AG09319 (cell line): Measurements from ENCODE around the gene EPB41L3.

Experiments used
- DNase-seq: peaks from one replicate; pipeline ENCODE4 v3.0.0-alpha.2; 2010; ENCODE audit warnings: low read depth; ENCODE audit errors: extremely low read depth
- TF ChIP-seq, protein P1 (sequence below): IDR thresholded peaks from 2 replicates; pipeline ENCODE4 v1.5.1; 2011; ENCODE audit warnings: low read depth, mild to moderate bottlenecking, inconsistent platforms, low read length, moderate library complexity

EPB41L3 gene

DNA sequence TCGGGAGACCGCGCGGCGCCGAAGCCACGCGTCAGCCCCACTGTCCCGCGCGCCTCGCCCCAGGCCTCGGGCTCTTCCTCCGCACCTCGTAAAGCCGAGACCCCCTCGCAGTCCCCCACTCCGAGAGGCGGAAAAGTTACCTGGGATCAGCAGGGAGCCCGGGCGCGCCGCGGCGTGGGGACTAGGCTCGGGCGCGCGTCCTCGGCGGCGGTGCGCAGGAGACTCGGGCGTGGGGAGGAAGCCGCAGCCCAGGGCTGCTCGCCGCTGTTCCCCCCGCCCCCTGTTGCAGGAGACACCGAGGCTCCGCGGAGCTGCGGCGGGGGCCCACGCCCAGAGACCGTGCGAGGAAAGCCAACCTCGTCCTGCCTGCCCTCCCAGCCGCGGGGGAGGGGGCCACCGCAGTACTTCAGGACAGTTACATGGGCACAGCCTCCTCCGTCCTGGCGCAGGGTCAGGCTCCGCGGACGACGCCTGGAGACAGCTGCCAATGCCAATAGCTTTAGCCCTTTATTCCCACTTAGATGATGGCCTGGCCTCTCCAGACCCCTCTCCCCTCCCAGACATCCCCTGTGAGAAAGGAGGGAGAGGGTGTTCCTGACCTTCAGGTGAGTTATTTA, at the start of gene EPB41L3:
Gene EPB41L3 (minus strand): TSS at position 225 of the 617 bp plus-strand sequence. CDS start 54,814 bp downstream, outside the sequence.
- TF ChIP-seq, protein P1, sequence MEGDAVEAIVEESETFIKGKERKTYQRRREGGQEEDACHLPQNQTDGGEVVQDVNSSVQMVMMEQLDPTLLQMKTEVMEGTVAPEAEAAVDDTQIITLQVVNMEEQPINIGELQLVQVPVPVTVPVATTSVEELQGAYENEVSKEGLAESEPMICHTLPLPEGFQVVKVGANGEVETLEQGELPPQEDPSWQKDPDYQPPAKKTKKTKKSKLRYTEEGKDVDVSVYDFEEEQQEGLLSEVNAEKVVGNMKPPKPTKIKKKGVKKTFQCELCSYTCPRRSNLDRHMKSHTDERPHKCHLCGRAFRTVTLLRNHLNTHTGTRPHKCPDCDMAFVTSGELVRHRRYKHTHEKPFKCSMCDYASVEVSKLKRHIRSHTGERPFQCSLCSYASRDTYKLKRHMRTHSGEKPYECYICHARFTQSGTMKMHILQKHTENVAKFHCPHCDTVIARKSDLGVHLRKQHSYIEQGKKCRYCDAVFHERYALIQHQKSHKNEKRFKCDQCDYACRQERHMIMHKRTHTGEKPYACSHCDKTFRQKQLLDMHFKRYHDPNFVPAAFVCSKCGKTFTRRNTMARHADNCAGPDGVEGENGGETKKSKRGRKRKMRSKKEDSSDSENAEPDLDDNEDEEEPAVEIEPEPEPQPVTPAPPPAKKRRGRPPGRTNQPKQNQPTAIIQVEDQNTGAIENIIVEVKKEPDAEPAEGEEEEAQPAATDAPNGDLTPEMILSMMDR = no peak
- DNase-seq = no peak

DNA sequence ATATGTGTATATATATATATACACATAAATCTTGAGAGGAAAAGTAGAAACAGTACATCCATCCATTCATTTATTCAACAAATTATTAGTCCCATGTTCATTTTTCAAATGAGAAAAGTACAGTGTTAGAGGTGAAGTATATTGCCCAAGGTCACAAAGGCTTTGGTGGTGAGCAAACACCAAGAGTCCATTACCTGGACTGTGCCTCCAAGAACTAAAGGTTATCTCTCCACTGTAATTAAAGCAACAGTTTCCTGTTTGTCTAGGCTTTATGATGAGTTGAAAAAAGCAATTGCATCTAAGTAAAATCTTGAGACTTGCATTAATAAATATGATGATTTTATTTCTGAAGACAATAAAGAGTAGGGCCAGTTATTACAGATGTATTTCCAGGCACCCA, 44.7 kb upstream of the EPB41L3 start:
- DNase-seq = no peak
- TF ChIP-seq, protein P1 = no peak

DNA sequence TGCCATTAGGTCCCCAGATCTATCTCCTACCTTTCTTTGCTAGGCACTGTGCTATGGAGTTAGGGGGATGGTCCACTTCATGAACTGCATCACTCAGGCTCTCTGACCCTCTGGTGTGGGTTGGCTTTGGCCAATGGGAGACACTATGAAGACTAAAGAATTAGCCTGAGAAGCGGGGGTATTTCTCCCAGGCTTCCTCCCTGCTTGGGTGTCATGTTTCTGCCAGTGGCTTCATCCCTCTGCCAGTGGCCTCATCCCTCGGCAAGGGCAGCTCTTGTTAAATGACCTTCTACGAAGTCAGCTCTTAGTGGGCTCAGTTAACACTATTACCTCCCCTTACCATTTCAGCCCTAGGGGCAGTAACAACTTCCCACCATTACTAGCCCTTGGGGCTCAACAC, 41.9 kb upstream of the EPB41L3 start:
- TF ChIP-seq, protein P1 = no peak
- DNase-seq = no peak

DNA sequence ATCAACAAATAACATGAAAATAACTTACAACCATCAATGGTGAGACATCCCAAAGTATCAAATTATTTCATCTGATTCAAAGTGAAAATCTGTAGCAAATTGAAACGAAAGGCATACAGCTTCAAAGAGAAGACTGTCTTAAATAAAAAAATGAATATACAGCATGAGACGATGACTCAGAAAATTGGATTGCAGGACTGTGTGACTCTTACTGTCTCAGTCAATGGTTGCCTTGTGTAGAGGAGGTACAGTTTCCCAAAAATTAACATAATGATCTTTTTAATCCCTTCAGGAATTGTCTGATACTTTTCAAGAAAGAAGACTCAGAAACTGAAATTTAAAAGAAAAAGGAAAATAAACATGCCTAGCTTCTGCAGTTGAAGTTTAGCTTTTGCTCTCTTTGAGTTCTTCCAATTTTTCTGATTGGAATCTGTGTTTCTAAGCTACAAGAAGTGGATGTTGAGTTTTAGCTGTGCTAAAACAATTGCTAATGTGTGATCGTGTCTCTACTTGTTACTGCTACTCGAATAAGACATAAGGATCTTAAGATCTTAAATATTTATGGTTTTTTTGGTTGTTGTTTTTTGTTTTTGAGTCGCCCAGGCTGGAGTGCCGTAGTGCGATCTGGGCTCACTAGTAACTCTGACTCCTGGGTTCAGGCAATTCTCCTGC, 41.1 kb upstream of the EPB41L3 start:
- TF ChIP-seq, protein P1 = no peak
- DNase-seq = no peak

DNA sequence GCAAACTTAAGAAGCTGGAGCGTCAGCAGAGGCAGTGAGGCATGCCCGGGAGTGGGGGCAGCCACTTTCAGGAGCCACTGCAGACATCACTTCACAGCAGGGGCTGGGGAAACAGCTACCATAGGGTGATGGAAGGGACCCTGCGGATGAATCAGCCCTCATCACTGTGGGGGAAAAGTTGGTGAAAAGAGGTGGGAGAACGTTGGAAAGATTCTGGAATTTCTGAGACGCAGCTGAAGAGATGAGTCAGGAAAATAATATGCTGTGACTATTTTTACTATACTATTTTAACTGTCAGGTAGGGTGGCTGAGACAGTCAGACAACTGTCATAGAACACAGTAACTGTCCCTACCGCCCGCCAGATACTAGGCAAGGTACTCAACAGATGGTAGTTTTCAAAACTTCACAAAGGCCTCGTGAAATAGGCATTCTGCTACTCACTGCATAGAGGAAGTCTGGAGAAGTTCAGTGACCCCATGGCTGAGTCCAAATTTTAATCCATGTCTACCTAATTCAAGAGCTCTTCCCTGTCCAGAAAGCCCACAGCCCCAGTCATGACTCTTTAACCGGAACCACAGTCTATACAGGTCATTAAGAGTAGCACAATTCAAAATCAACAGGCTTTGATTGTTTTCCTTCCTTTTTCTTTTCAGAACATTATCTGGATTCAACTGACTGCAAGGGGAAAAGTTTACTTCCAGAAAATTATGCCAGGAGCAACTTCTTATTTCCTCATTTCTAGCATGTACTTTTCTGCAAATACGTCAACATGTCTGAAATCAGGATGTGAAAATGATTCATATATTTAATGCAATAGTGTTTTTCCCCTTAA, 39.3 kb upstream of the EPB41L3 start:
- TF ChIP-seq, protein P1 = no peak
- no peak for DNase-seq

DNA sequence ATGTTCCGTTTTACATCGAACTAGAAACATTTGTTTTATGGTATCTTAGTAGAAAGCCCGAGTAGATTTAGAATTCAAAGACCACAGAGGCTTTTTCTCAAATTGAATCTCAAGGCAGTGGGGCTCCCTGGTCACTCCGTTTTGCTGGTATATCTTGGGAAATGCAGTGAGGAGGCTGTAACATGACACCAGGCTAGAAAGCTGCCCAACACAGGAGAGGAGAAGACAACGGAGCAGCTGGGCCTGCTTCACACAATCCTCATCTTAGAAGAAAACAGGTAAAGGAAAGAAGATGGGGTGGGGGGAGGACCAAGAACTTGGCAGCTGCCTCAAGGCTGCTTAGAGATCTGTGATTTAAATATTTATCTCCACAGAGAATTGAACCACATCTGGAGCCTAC, 38.3 kb upstream of the EPB41L3 start:
- TF ChIP-seq, protein P1 = no peak
- peak; percentile 14 for DNase-seq

DNA sequence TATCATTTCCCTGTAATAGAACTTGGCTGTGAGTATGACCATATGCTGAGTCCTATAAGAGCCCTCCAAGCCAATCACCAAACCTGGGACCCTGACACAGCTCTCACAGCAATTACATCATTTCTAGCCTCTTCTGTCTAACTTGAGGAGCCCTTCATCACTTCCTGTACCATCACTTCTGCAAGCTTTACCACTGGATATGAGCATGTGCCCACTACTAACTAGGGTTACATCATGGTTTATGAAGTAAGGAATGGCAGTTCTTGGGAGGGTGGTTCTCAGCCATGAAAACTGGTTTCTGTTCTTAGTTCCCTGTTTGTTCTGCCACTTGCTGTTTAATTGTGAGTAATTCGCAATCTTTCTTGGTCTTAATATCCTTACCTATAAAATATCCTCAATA, 31.0 kb upstream of the EPB41L3 start:
- TF ChIP-seq, protein P1 = no peak
- DNase-seq = no peak
